H1 (cell line): ENCODE measurements around the gene TEX10. TPM values are rescaled to one million over a fixed set of nuclear protein-coding genes. Genes with fewer than 3 reads are reported as not detected.
A peak's percentile ranks its signal among the peaks of the same experiment; 100 is the strongest.

Source experiments
- CTCF ChIA-PET: fragments of 300-600 bp; sonication (Branson Sonifier 250); formaldehyde crosslinking; loops from one replicate; lab custom pipeline; 2021; ENCODE audit not compliant: partially characterized antibody; lab: Charles Lee
- POLR2A ChIA-PET: fragments of 300-600 bp; sonication (Branson Sonifier 250); formaldehyde crosslinking; loops from one replicate; lab custom pipeline; 2021; ENCODE audit warnings: inconsistent platforms; ENCODE audit not compliant: partially characterized antibody; lab: Charles Lee
- DNase-seq, 2 experiments: peaks; one replicate each; pipeline versions ENCODE4 v3.0.0 to v3.0.0-alpha.2; 2010 to 2022; ENCODE audit warnings: low spot score in 2 of 2, low read depth in 1 of 2, mixed read lengths in 1 of 2
- FAIRE-seq: peaks from 2 replicates; lab custom pipeline; 2011; peaks lifted over from hg19 to GRCh38; lab: Jason Lieb, UNC
- H2AFZ ChIP-seq: 2 replicates; pipeline ENCODE4 v1.8.1; 2012; ENCODE audit warnings: low read length, inconsistent platforms
- H2AK5ac ChIP-seq: 2 replicates; pipeline ENCODE4 v1.6.1; 2013; ENCODE audit warnings: low read depth, low read length
- H2BK120ac ChIP-seq: replicated peaks from 2 replicates; pipeline ENCODE3; 2013; ENCODE audit warnings: low read depth, low read length, inconsistent platforms
- H2BK12ac ChIP-seq: 2 replicates; pipeline ENCODE4 v1.6.1; 2013; ENCODE audit warnings: low read depth, low read length
- H2BK15ac ChIP-seq: 2 replicates; pipeline ENCODE4 v1.6.1; 2013; ENCODE audit warnings: low read length
- H2BK20ac ChIP-seq: 2 replicates; pipeline ENCODE4 v1.6.1; 2013; ENCODE audit warnings: low read length
- H2BK5ac ChIP-seq: 2 replicates; pipeline ENCODE4 v1.6.1; 2013; ENCODE audit warnings: low read depth, low read length
- H3K14ac ChIP-seq: 2 replicates; pipeline ENCODE4 v1.6.1; 2013; ENCODE audit warnings: inconsistent platforms; ENCODE audit not compliant: insufficient read length
- H3K18ac ChIP-seq: 2 replicates; pipeline ENCODE4 v1.6.1; 2013; ENCODE audit warnings: low read length; ENCODE audit errors: extremely low read depth
- H3K23ac ChIP-seq: 2 replicates; pipeline ENCODE4 v1.6.1; 2013; ENCODE audit warnings: inconsistent platforms; ENCODE audit not compliant: insufficient read length
- H3K23me2 ChIP-seq: 2 replicates; pipeline ENCODE4 v1.6.1; 2013; ENCODE audit warnings: low read depth, low read length
- H3K27ac ChIP-seq: 2 replicates; pipeline ENCODE4 v1.6.1; 2011; ENCODE audit warnings: low read depth, low read length, inconsistent platforms
- H3K27me3 ChIP-seq, 4 experiments: replicated peaks in 1 of 4; 1 replicate in 1 of 4; 2 replicates in 3 of 4; pipeline versions ENCODE4 v1.6.1 to v1.8.1; 2011 to 2013; ENCODE audit warnings: low read length in 3 of 4, mild to moderate bottlenecking in 3 of 4, inconsistent platforms in 2 of 4, mixed read lengths in 2 of 4, moderate library complexity in 1 of 4; ENCODE audit not compliant: control insufficient read depth in 3 of 4, insufficient read depth in 3 of 4; ENCODE audit errors: extremely low read depth in 1 of 4
- H3K36me3 ChIP-seq, 4 experiments: 2 replicates each; pipeline versions ENCODE4 v1.6.1 to v1.8.1; 2011 to 2013; ENCODE audit warnings: mild to moderate bottlenecking in 4 of 4, low read length in 3 of 4, moderate library complexity in 2 of 4, control low read depth in 1 of 4, inconsistent platforms in 1 of 4; ENCODE audit not compliant: insufficient read depth in 4 of 4, control insufficient read depth in 2 of 4
- H3K4ac ChIP-seq: replicated peaks from 2 replicates; pipeline ENCODE3; 2013; ENCODE audit warnings: low read length, low read depth, mixed read lengths, inconsistent platforms; ENCODE audit not compliant: insufficient read length
- H3K4me1 ChIP-seq, 4 experiments: replicated peaks in 1 of 4; 1 replicate in 1 of 4; 2 replicates in 3 of 4; pipeline versions ENCODE4 v1.6.1 to v1.8.1; 2011 to 2013; ENCODE audit warnings: low read length in 3 of 4, inconsistent platforms in 2 of 4, mixed read lengths in 1 of 4; ENCODE audit not compliant: insufficient read depth in 4 of 4, control insufficient read depth in 3 of 4
- H3K4me2 ChIP-seq, 2 experiments: 2 replicates each; pipeline versions ENCODE4 v1.6.1 to v1.8.1; 2011 to 2013; ENCODE audit warnings: low read depth in 2 of 2, low read length in 2 of 2, control low read depth in 1 of 2, inconsistent platforms in 1 of 2, mild to moderate bottlenecking in 1 of 2; ENCODE audit not compliant: insufficient read depth in 1 of 2
- H3K4me3 ChIP-seq, 4 experiments: fragments of 200-600, 300-600 bp in 1 of 4; sonication (generic), shearing (Covaris generic), sonication (Bioruptor Twin) in 1 of 4; 2 replicates each; pipeline versions ENCODE4 v1.5.1 to v1.8.1; 2011 to 2016; ENCODE audit warnings: low read length in 4 of 4, low read depth in 3 of 4, control low read depth in 2 of 4, inconsistent platforms in 2 of 4, mild to moderate bottlenecking in 2 of 4, mixed read lengths in 1 of 4, moderate library complexity in 1 of 4; ENCODE audit not compliant: insufficient read depth in 2 of 4; ENCODE audit errors: extremely low read depth in 1 of 4
- H3K56ac ChIP-seq: replicated peaks from 2 replicates; pipeline ENCODE3; 2013; ENCODE audit warnings: low read depth, mild to moderate bottlenecking, mixed read lengths, low read length, inconsistent platforms; ENCODE audit not compliant: insufficient read length
- H3K79me1 ChIP-seq: 2 replicates; pipeline ENCODE4 v1.6.1; 2013; ENCODE audit warnings: low read depth, low read length, control low read depth
- H3K79me2 ChIP-seq, 2 experiments: 2 replicates each; pipeline versions ENCODE4 v1.6.1 to v1.8.1; 2012 to 2013; ENCODE audit warnings: low read length in 2 of 2, mild to moderate bottlenecking in 2 of 2, inconsistent platforms in 1 of 2; ENCODE audit not compliant: insufficient read depth in 2 of 2, control insufficient read depth in 1 of 2
- H3K9ac ChIP-seq, 4 experiments: replicated peaks in 1 of 4; 1 replicate in 1 of 4; 2 replicates in 3 of 4; pipeline versions ENCODE4 v1.6.1 to v1.8.1; 2011 to 2013; ENCODE audit warnings: low read depth in 3 of 4, low read length in 3 of 4, control low read depth in 2 of 4, mild to moderate bottlenecking in 2 of 4, moderate library complexity in 2 of 4, inconsistent platforms in 1 of 4; ENCODE audit errors: extremely low read depth in 1 of 4
- H3K9me3 ChIP-seq, 2 experiments: 2 replicates each; pipeline versions ENCODE4 v1.6.1 to v1.8.1; 2012 to 2013; ENCODE audit warnings: mild to moderate bottlenecking in 2 of 2, moderate library complexity in 2 of 2, control low read depth in 1 of 2, inconsistent platforms in 1 of 2, low read depth in 1 of 2, low read length in 1 of 2, mixed read lengths in 1 of 2; ENCODE audit not compliant: insufficient read depth in 2 of 2
- H4K20me1 ChIP-seq, 2 experiments: replicated peaks in 1 of 2; 2 replicates each; pipeline versions ENCODE3 to v1.8.1; 2011 to 2013; ENCODE audit warnings: inconsistent platforms in 2 of 2, low read length in 2 of 2, mild to moderate bottlenecking in 1 of 2; ENCODE audit not compliant: insufficient read depth in 2 of 2, control insufficient read depth in 1 of 2
- H4K5ac ChIP-seq: 2 replicates; pipeline ENCODE4 v1.6.1; 2013; ENCODE audit warnings: low read length, low read depth, mixed read lengths, inconsistent platforms; ENCODE audit not compliant: insufficient read length
- H4K8ac ChIP-seq: 2 replicates; pipeline ENCODE4 v1.8.0; 2013; ENCODE audit warnings: mild to moderate bottlenecking, moderate library complexity, low read length, inconsistent platforms; ENCODE audit not compliant: insufficient read depth; ENCODE audit errors: extremely low read depth
- H4K91ac ChIP-seq: replicated peaks from 2 replicates; pipeline ENCODE3; 2013; ENCODE audit warnings: low read length, mixed read lengths, inconsistent platforms; ENCODE audit not compliant: insufficient read length
- BACH1 ChIP-seq: IDR thresholded peaks from 2 replicates; pipeline ENCODE4 v1.6.1; 2012; ENCODE audit warnings: low read length, improper control_type of control experiment
- CTBP2 ChIP-seq: IDR thresholded peaks from 2 replicates; pipeline ENCODE4 v1.7.0; 2011; ENCODE audit warnings: borderline replicate concordance, mild to moderate bottlenecking, moderate library complexity, mixed read lengths, low read length; ENCODE audit not compliant: insufficient read depth, insufficient read length
- JUN ChIP-seq: IDR thresholded peaks from 2 replicates; pipeline ENCODE4 v1.6.1; 2011; ENCODE audit warnings: low read depth, mild to moderate bottlenecking, improper control_type of control experiment, low read length
- NANOG ChIP-seq: IDR thresholded peaks from 2 replicates; pipeline ENCODE4 v1.6.1; 2011; ENCODE audit warnings: low read length, low read depth, mild to moderate bottlenecking, inconsistent platforms; ENCODE audit not compliant: insufficient read depth, poor library complexity, severe bottlenecking
- NRF1 ChIP-seq: IDR thresholded peaks from 2 replicates; pipeline ENCODE4 v1.6.1; 2011; ENCODE audit warnings: mild to moderate bottlenecking, low read depth, low read length, improper control_type of control experiment
- RAD21 ChIP-seq, 2 experiments: IDR thresholded peaks in 1 of 2; conservative IDR thresholded peaks in 1 of 2; 2 replicates each; pipeline ENCODE4 v1.6.1; 2011; ENCODE audit warnings: low read depth in 2 of 2, low read length in 2 of 2, improper control_type of control experiment in 1 of 2, inconsistent platforms in 1 of 2, mild to moderate bottlenecking in 1 of 2, moderate library complexity in 1 of 2
- RFX5 ChIP-seq: IDR thresholded peaks from 2 replicates; pipeline ENCODE4 v1.6.1; 2011; ENCODE audit warnings: low read depth, low read length, improper control_type of control experiment, borderline replicate concordance
- RXRA ChIP-seq: IDR thresholded peaks from 2 replicates; pipeline ENCODE4 v1.6.1; 2011; ENCODE audit warnings: low read depth, mild to moderate bottlenecking, low read length, moderate library complexity; ENCODE audit not compliant: insufficient read depth
- SIRT6 ChIP-seq: IDR thresholded peaks from one replicate; pipeline ENCODE4 v1.7.1; 2012; ENCODE audit warnings: low read length, inconsistent platforms
- SIX5 ChIP-seq: IDR thresholded peaks from 2 replicates; pipeline ENCODE4 v1.6.1; 2011; ENCODE audit warnings: mild to moderate bottlenecking, low read depth, low read length
- TAF1 ChIP-seq: IDR thresholded peaks from 2 replicates; pipeline ENCODE4 v1.6.1; 2011; ENCODE audit warnings: mild to moderate bottlenecking, low read depth, low read length
- TAF7 ChIP-seq: optimal IDR thresholded peaks from 2 replicates; pipeline ENCODE3; 2011; ENCODE audit warnings: low read depth, mild to moderate bottlenecking, inconsistent platforms, low read length, moderate library complexity, borderline replicate concordance
- WGBS, 2 experiments: shearing (Covaris generic) in 1 of 2; methylation state at CpG; one replicate each; pipeline versions ENCODE4 v1.1.6 to v1.1.7; 2013 to 2015; ENCODE audit warnings: low lambda C conversion rate in 2 of 2, mixed read lengths in 2 of 2, inconsistent platforms in 1 of 2, low coverage in 1 of 2, missing lambda C conversion rate in 1 of 2; ENCODE audit not compliant: insufficient replicate concordance in 2 of 2, insufficient coverage in 1 of 2, insufficient read length in 1 of 2; ENCODE audit errors: extremely low coverage in 1 of 2, missing lambda C conversion rate in 1 of 2; 5-methylcytosine and 5-hydroxymethylcytosine counted together
- polyA plus RNA-seq, 7 experiments: library from polyadenylated mRNA; depleted of rRNA in 3 of 7; stranded (reverse) in 5 of 7; unstranded in 2 of 7; fragments of >200 nt in 5 of 7; fragments of 200-250 nt in 2 of 7; gene quantifications; 1 replicate in 5 of 7; 2 replicates in 1 of 7; 4 replicates in 1 of 7; pipeline versions ENCODE4 v1.2.1 to v1.2.3, GENCODE V29; 2011 to 2013; ENCODE audit warnings: missing spikeins in 2 of 7, mixed read lengths in 2 of 7
- total RNA-seq: library from RNA; stranded (reverse); fragmentation: NEBNext Ultra II Directional; extraction: Animal tissue kit (Norgen Biotek cat#: 25700); gene quantifications from 2 replicates; pipeline ENCODE4 v1.2.1, GENCODE V29; 2021

The TEX10 gene
- total and polyA plus RNA-seq, 2 of the 8 experiments (the other 6 are each of a cell fraction or from before 2014, with no cell fraction given) = 46.9 to 81.0 TPM

DNA sequence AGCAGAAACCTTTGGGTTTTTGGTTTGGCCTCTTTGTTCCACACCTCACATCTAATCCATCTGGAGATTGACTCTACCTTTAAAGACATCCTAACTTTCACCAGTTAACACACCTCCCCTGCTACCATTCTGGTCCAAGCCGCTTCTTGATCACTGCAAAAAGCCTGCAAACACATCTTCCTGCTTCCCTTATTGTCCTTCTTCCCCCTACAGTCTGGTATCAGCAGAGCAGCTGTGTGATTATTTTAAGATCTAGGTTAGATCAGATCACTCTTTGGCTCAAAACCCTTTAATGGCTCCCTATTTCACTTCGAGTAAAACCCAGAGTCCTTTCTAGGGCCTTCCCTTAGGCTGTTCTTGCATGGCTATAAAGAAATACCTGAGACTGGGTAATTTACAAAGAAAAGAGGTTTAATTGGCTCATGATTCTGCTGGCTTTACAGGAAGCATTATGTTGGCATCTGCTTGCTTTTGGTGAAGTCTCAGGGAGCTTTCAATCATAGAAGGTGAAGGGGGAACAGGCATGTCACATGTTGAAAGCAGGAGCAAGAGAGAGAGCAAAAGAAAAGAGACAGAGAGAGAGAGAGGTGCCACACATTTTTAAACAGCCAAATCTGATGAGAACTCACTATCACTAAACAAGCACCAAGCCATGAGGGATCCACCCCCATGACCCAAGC lies 1.5 kb upstream of the TEX10 start:
- peaks cover 2 to 13% (median 6%) of the 10 kb centered on the region in 4 experiments; a peak in 3 of 7 replicates for H3K4me1 ChIP-seq
- no peak overlapping the region for H4K91ac ChIP-seq
- DNase-seq (no peak), FAIRE-seq (no peak)
- ChIA-PET CTCF (interaction anchor here (0.5 to 1.3 kb wide), 6 partner anchors 11 to 250 kb away, joined by 3 to 5 read pairs (median 3); no protein-coding TSS in a partner anchor), POLR2A (interaction anchor here (1.2 to 6.6 kb wide), 5 partner anchors 11 to 73 kb away, joined by 3 to 88 read pairs (median 4); partner anchors contain the start of gene MSANTD3)
- no peak overlapping the region for H2BK20ac ChIP-seq
- H3K23me2 ChIP-seq = peaks cover 3% of the 10 kb centered on the region; the same call in 1 of the 2 replicates
- H3K9ac ChIP-seq = no peak overlapping the region
- H3K23ac ChIP-seq = no peak overlapping the region
- no peak overlapping the region for H3K56ac ChIP-seq
- H3K9me3 ChIP-seq = 0 out of 4 replicates have a peak, but pooled peaks cover 3% of the 10 kb centered on the region in 2 experiments
- no peaks in the 10 kb centered on the region for H3K27me3 ChIP-seq
- H2BK12ac ChIP-seq = no peak overlapping the region
- no peak overlapping the region for H2BK120ac ChIP-seq
- no peak overlapping the region for H2BK5ac ChIP-seq
- H3K4me2 ChIP-seq = peak overlapping the region; percentile 82
- 82% methylated on average over 2 of the region's 2 CpGs; no CpG with 5 or more reads in 1 of the 2 experiments for WGBS, 2 experiments
- H2AK5ac ChIP-seq = no peak overlapping the region
- H3K36me3 ChIP-seq = peaks cover 0 to 5% (median 3%) of the 10 kb centered on the region in 4 experiments; a peak in 3 of 8 replicates
- H4K8ac ChIP-seq = no peak overlapping the region
- no peak overlapping the region for H3K4ac ChIP-seq
- H2AFZ ChIP-seq = no peak overlapping the region
- H3K4me3 ChIP-seq = peak overlapping the region in 2 of 4 experiments; percentile 88 to 99; a peak in 3 of 8 replicates
- no peak overlapping the region for H4K5ac ChIP-seq
- H3K18ac ChIP-seq = no peak overlapping the region
- H3K14ac ChIP-seq = no peak overlapping the region
- H3K27ac ChIP-seq = no peak overlapping the region
- H3K79me1 ChIP-seq = no peaks in the 10 kb centered on the region; the same call in none of the 2 replicates
- H2BK15ac ChIP-seq = no peak overlapping the region
- H4K20me1 ChIP-seq = peaks cover 17 to 25% of the 10 kb centered on the region in 2 experiments
- H3K79me2 ChIP-seq = peaks cover 27 to 48% of the 10 kb centered on the region in 2 experiments
- no peak for TF ChIP-seq RXRA
- TF ChIP-seq SIRT6 = no peak
- TF ChIP-seq BACH1 = no peak
- TF ChIP-seq NRF1 = no peak
- TF ChIP-seq SIX5 = no peak
- no peak for TF ChIP-seq RAD21 (IDR thresholded peaks at IDR 0.05 in 1 of 2, conservative IDR thresholded peaks at IDR 0.05 in 1 of 2; ENCODE audit: low read depth in 2 of 2, low read length in 2 of 2)
- TF ChIP-seq RFX5 = no peak
- TF ChIP-seq NANOG = no peak
- no peak for TF ChIP-seq TAF1
- TF ChIP-seq TAF7 = no peak
- no peak for TF ChIP-seq CTBP2
- no peak for TF ChIP-seq JUN
